ENCODE data around the gene RGS10. TPM values are rescaled to one million over a fixed set of nuclear protein-coding genes. Genes with fewer than 3 reads are reported as not detected.
"Not testable (repeated sequence)": the region's sequence is repeated elsewhere in the genome, so short reads cannot be mapped to it uniquely, and the experiment has no call there.

RGS10 gene
- total RNA-seq, 1 experiment from 2014 or later = 22.6 TPM

GRCh38 chr10:119562097-119562496 is 19.6 kb upstream of the RGS10 start (continued):
- TF ChIP-seq PREB (CRISPR knock-in tag; IDR thresholded peaks at IDR 0.05; ENCODE audit: borderline replicate concordance) = no peak
- no peak for TF ChIP-seq ATF6 (CRISPR knock-in tag; IDR thresholded peaks at IDR 0.05)
- no peak for TF ChIP-seq MXD4 (CRISPR knock-in tag; IDR thresholded peaks at IDR 0.05; ENCODE audit: borderline replicate concordance)
- TF ChIP-seq OVOL2 (CRISPR knock-in tag; IDR thresholded peaks at IDR 0.05; ENCODE audit: borderline replicate concordance) = no peak
- no peak for TF ChIP-seq TCF7 (CRISPR knock-in tag; IDR thresholded peaks at IDR 0.05; ENCODE audit: low read depth)

GRCh38 chr10:119559511-119559910 is 17.0 kb upstream of the RGS10 start:
- H3K27me3 Mint-ChIP-seq (ENCODE audit: low read depth); H3K9me3 Mint-ChIP-seq; H3K4me1 Mint-ChIP-seq; H3K36me3 Mint-ChIP-seq; H3K27ac Mint-ChIP-seq; DNase-seq (ENCODE audit: low spot score); POLR2A ChIA-PET; ATAC-seq; CTCF ChIA-PET; H3K4me3 Mint-ChIP-seq: not testable (repeated sequence)

- DNase-seq (ENCODE audit: low spot score); H3K27ac Mint-ChIP-seq; H3K36me3 Mint-ChIP-seq; ATAC-seq; H3K4me3 Mint-ChIP-seq; H3K9me3 Mint-ChIP-seq; H3K4me1 Mint-ChIP-seq; H3K27me3 Mint-ChIP-seq (ENCODE audit: low read depth); POLR2A ChIA-PET: not testable (repeated sequence)
- CTCF ChIA-PET = interaction anchor here (1.0 kb wide), 1 partner anchor 9 kb away, joined by 3 read pairs; no protein-coding TSS in a partner anchor
Measured at GRCh38 chr10:119556081-119556480, 13.6 kb upstream of the RGS10 start.

GRCh38 chr10:119555178-119555784 is 12.8 kb upstream of the RGS10 start:
- H3K36me3 Mint-ChIP-seq = no peaks in the 10 kb centered on the region
- CTCF ChIA-PET = interaction anchor here (0.7 to 1.0 kb wide), 2 partner anchors 10 to 429 kb away, joined by 3 read pairs; no protein-coding TSS in a partner anchor
- H3K27ac Mint-ChIP-seq = no peak overlapping the region
- TF ChIP-seq NFATC4 (CRISPR knock-in tag; IDR thresholded peaks at IDR 0.05) (no peak), CDX4 (CRISPR knock-in tag; IDR thresholded peaks at IDR 0.05; ENCODE audit: borderline replicate concordance) (no peak), ATF2 (CRISPR knock-in tag; IDR thresholded peaks at IDR 0.05; ENCODE audit: borderline replicate concordance, low read depth) (no peak), ATF6 (CRISPR knock-in tag; IDR thresholded peaks at IDR 0.05) (no peak), JUN (CRISPR knock-in tag; IDR thresholded peaks at IDR 0.05) (no peak), FOXP4 (CRISPR knock-in tag; IDR thresholded peaks at IDR 0.05) (no peak), ZSCAN18 (CRISPR knock-in tag; IDR thresholded peaks at IDR 0.05) (no peak), ZNF232 (CRISPR knock-in tag; IDR thresholded peaks at IDR 0.05) (no peak), ZNF219 (CRISPR knock-in tag; IDR thresholded peaks at IDR 0.05; ENCODE audit: borderline replicate concordance) (no peak), NR2C2 (CRISPR knock-in tag; IDR thresholded peaks at IDR 0.05) (no peak)

More at GRCh38 chr10:119555178-119555784, 12.8 kb upstream of the RGS10 start:
- POLR2A ChIA-PET = no interaction called here
- DNase-seq (ENCODE audit: low spot score) = no peak
- Mint-ChIP-seq H3K27me3 (ENCODE audit: low read depth) (no peaks in the 10 kb centered on the region; the same call in 1 of the 2 replicates), H3K9me3 (no peaks in the 10 kb centered on the region; the same call in 1 of the 2 replicates), H3K4me1 (no peaks in the 10 kb centered on the region), H3K4me3 (no peak overlapping the region)
- no peak for ATAC-seq

Data from WTC11 (cell line).